Esophagus squamous epithelium (tissue), 5 donors: Measurements from ENCODE around the gene GLRX. TPM values are rescaled to one million over a fixed set of nuclear protein-coding genes. Genes with fewer than 3 reads are reported as not detected.

ENCODE experiments used
- DNase-seq: peaks from one replicate; lab custom pipeline; 2025; lab: John Stamatoyannopoulos, UW
- H3K27ac ChIP-seq, 4 donors: fragments of 200-600 bp; sonication (generic); one replicate each; pipeline ENCODE4 v1.5.1; 2016 to 2019; ENCODE audit warnings: mild to moderate bottlenecking in 1 of 4
- H3K27me3 ChIP-seq, 4 donors: fragments of 200-600 bp; sonication (generic); 1 replicate in 3 of 4; 2 replicates in 1 of 4; pipeline versions ENCODE4 v1.5.1 to v1.6.0; 2017 to 2021; ENCODE audit warnings: antibody characterized with exemption in 1 of 4
- H3K36me3 ChIP-seq, 3 donors: fragments of 200-600 bp; sonication (generic); one replicate each; pipeline ENCODE4 v1.5.1; 2016 to 2019
- H3K4me1 ChIP-seq, 3 donors: fragments of 200-600 bp; sonication (generic); one replicate each; pipeline ENCODE4 v1.5.1; 2017 to 2019
- H3K4me3 ChIP-seq, 4 donors: fragments of 200-600 bp; sonication (generic); 1 replicate in 3 of 4; 2 replicates in 1 of 4; pipeline ENCODE4 v1.5.1; 2016 to 2019; ENCODE audit warnings: mild to moderate bottlenecking in 2 of 4, moderate library complexity in 1 of 4
- H3K9me3 ChIP-seq, 3 donors: fragments of 200-600 bp; sonication (generic); one replicate each; pipeline ENCODE4 v1.5.1; 2016 to 2019
- CTCF ChIP-seq, 6 experiments: fragments of 450-650 bp in 4 of 6; fragments of 200-600 bp in 2 of 6; sonication (generic) in 2 of 6; IDR thresholded peaks; one replicate each; pipeline ENCODE4 v1.5.1; 2016 to 2019; ENCODE audit warnings: antibody characterized with exemption in 6 of 6, mild to moderate bottlenecking in 4 of 6, moderate library complexity in 4 of 6
- POLR2A ChIP-seq, 4 donors: fragments of 450-650 bp; IDR thresholded peaks; one replicate each; pipeline ENCODE4 v1.6.1; 2017; ENCODE audit warnings: antibody characterized with exemption in 4 of 4, mild to moderate bottlenecking in 4 of 4, moderate library complexity in 3 of 4
- WGBS, 2 donors: methylation state at CpG; one replicate each; pipeline ENCODE4 v1.1.5; 2018; 5-methylcytosine and 5-hydroxymethylcytosine counted together
- intact Hi-C: fragments of 100-400 bp; cut with DNase I; formaldehyde crosslinking; loops from one replicate; pipeline ENCODE4 v1.15.0; 2022
- total RNA-seq, 4 donors: library from RNA; depleted of rRNA; stranded (reverse); fragments of >200 nt; gene quantifications; one replicate each; pipeline ENCODE4 v1.1.0, GENCODE V29; 2016
- donor health status: DM: yes; HTN: yes; CAD: no.

GLRX gene
- total RNA-seq, 4 donors from 2014 or later = 5.3 to 37.8 (median 14.2) TPM

- Histone ChIP-seq H3K36me3 (no peaks in the 10 kb centered on the region), H3K4me3 (no peak overlapping the region), H3K27ac (no peak overlapping the region), H3K9me3 (no peaks in the 10 kb centered on the region), H3K4me1 (peaks cover 0 to 5% (median 0%) of the 10 kb centered on the region in 3 donors), H3K27me3 (no peaks in the 10 kb centered on the region)
- no peak for TF ChIP-seq CTCF (IDR thresholded peaks at IDR 0.05)
- no peak for TF ChIP-seq POLR2A (IDR thresholded peaks at IDR 0.05)
- no peak for DNase-seq
- intact Hi-C loops = no loop called here
- 96 to 97% methylated on average over 2 to 3 of the region's 3 CpGs for WGBS, 2 donors
Measured at GRCh38 chr5:95800553-95800952, 22.0 kb downstream of the GLRX start.

GRCh38 chr5:95799191-95799835 lies 23.2 kb downstream of the GLRX start:
- 75 to 84% methylated on average over 3 to 4 of the region's 4 CpGs for WGBS, 2 donors
- no peaks in the 10 kb centered on the region for H3K36me3 ChIP-seq
- intact Hi-C loops = no loop called here
- peaks cover 0 to 5% (median 0%) of the 10 kb centered on the region in 3 donors for H3K4me1 ChIP-seq
- DNase-seq = no peak
- no peak overlapping the region for H3K27ac ChIP-seq
- H3K4me3 ChIP-seq = no peak overlapping the region
- no peaks in the 10 kb centered on the region for H3K9me3 ChIP-seq
- no peak for TF ChIP-seq POLR2A (IDR thresholded peaks at IDR 0.05)
- no peaks in the 10 kb centered on the region for H3K27me3 ChIP-seq

GRCh38 chr5:95798545-95798944 lies 24.0 kb downstream of the GLRX start:
- Histone ChIP-seq H3K9me3 (no peaks in the 10 kb centered on the region), H3K4me1 (peaks cover 0 to 5% (median 0%) of the 10 kb centered on the region in 3 donors), H3K27me3 (no peaks in the 10 kb centered on the region), H3K27ac (no peak overlapping the region), H3K4me3 (no peak overlapping the region), H3K36me3 (no peaks in the 10 kb centered on the region)
- no peak for TF ChIP-seq CTCF (IDR thresholded peaks at IDR 0.05)
- TF ChIP-seq POLR2A (IDR thresholded peaks at IDR 0.05) = no peak
- DNase-seq = no peak
- intact Hi-C loops = no loop called here

- no peaks in the 10 kb centered on the region for H3K27me3 ChIP-seq
- TF ChIP-seq POLR2A (IDR thresholded peaks at IDR 0.05) = no peak
- TF ChIP-seq CTCF (IDR thresholded peaks at IDR 0.05) = no peak
- no peak overlapping the region for H3K4me3 ChIP-seq
- H3K27ac ChIP-seq = no peak overlapping the region
- H3K4me1 ChIP-seq = peaks cover 0 to 5% (median 0%) of the 10 kb centered on the region in 3 donors
- intact Hi-C loops = no loop called here
- no peaks in the 10 kb centered on the region for H3K9me3 ChIP-seq
- DNase-seq = no peak
- no peaks in the 10 kb centered on the region for H3K36me3 ChIP-seq
- WGBS, 2 donors = 78 to 93% methylated on average over 2 of the region's 2 CpGs
Measured at GRCh38 chr5:95798048-95798447, 24.5 kb downstream of the GLRX start.

GRCh38 chr5:95797301-95797700 lies 25.2 kb downstream of the GLRX start:
- no peaks in the 10 kb centered on the region for H3K27me3 ChIP-seq
- H3K4me1 ChIP-seq = peaks cover 0 to 5% (median 0%) of the 10 kb centered on the region in 3 donors
- H3K9me3 ChIP-seq = no peaks in the 10 kb centered on the region
- no peak overlapping the region for H3K27ac ChIP-seq
- no peaks in the 10 kb centered on the region for H3K36me3 ChIP-seq
- DNase-seq = no peak
- 93 to 100% methylated on average over 2 to 3 of the region's 3 CpGs for WGBS, 2 donors
- intact Hi-C loops = no loop called here
- no peak overlapping the region for H3K4me3 ChIP-seq
- no peak for TF ChIP-seq POLR2A (IDR thresholded peaks at IDR 0.05)
- no peak for TF ChIP-seq CTCF (IDR thresholded peaks at IDR 0.05)
